Stimulated activated CD4-positive, alpha-beta T cell treated with anti-CD3 and anti-CD28 coated beads, TNF-alpha, amount 100 ng/mL, for 1 hour (primary cell): ENCODE results near the gene RBM38.
A peak's percentile ranks its signal among the peaks of the same experiment; 100 is the strongest.
"Not testable (repeated sequence)": the region's sequence is repeated elsewhere in the genome, so short reads cannot be mapped to it uniquely, and the experiment has no call there.

ENCODE experiments used
- DNase-seq, 3 donors: peaks; one replicate each; pipeline ENCODE4 v3.0.0-alpha.2; 2020; ENCODE audit warnings: low read depth in 3 of 3, low spot score in 1 of 3

Gene RBM38

DNA sequence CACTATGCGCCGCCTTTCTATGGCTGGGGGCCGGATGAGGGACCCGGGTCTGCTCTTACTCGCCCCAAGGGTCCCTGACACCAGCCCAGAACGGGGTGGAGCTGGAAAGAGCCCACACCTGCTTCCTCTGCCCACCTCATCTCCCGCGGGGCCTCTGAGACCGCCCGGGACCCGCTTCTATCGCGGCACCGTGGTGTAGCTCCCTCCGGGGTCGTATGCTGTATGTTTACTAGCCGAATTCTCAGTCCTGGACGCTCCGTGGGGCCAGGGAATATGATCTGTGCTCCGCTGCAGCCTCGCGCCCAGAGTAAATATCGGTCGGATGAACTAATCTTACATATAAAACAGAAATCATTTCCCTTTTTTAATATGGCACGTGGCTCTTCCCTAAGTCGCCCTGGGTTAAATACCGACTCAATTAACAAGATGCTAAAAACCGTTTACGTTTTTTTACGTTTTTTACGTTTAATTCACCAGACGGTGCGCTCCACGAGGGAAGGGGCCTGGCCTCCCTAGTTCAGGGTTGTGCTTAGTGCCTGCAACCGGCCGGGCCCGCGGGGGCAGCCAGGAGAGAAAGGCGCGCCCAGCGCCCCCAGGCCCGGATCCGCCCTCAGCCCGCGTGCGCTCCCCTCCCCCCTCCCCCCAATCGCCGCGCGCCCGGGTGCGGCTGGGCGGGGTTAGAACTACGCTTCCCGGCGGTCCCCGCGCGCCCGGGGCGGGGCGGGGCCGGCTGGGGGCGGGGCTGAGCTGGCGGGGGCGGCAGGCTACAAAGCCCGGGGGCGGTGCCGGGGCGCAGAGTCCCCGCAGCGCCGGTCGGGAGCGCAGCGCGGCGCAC, at the start of gene RBM38:
TSS of gene RBM38 (plus strand) at position 793 of the 835 bp plus-strand sequence. CDS start 186 bp downstream, outside the sequence.
- DNase-seq: peak; percentile 22 to 75 (median 49)

DNA sequence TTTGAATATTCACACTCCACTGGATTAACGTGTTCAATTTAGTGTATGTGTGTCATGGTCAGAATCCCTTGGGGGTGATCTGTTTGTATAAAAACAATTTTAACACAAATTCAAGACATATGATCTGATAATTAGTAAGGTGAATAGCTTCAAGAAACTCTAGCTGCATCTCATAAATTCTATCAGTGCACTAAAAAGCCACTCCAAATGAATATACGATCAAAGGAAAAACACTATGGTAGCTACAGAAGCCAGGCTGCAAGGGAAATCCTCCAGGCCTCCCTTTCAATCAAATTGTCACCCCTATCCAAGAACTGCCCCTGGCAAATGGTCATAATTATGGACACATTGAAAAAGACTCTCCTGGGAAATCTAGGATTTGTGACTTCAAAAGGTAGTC, 49.5 kb upstream of the RBM38 start:
- DNase-seq: no peak

DNA sequence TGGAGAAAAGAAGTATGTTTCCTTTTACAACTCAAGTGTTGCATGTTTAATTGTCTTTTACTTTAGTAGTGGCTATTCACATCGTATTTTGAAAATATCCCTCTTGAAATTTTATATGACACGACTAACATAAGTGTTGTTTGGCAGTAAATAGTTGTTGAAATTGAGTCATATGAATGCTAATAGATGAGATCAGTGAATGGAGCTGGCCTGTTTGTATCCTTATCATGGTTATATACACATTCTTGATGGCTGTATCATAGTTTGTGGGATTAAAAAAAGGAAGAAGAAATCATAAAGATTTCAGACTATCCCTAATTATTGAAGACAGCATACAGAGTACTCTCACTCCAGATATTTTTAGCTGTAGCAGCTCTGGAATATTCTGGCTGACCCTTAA, 48.4 kb upstream of the RBM38 start:
- no peak for DNase-seq

DNA sequence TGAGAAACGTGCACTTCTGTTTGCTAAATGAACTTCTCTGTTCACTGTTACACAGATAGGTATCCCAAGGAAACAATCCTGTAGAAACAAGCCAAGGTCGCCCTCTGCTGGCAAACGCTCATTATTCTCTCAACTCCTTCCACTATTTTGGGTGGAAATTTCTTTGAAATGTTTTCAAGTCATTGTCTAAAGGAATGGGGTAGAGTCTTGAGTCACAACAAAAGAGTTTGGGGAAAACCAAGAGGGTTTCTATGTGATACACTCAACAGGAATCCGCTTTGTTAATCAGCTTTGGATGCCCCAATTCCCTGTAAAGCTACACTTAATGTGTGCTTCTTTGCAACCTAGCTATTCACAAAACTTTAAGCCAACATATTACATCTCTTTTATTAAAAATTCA, 44.7 kb upstream of the RBM38 start:
- peak; percentile 20 to 53 (median 24) for DNase-seq

DNA sequence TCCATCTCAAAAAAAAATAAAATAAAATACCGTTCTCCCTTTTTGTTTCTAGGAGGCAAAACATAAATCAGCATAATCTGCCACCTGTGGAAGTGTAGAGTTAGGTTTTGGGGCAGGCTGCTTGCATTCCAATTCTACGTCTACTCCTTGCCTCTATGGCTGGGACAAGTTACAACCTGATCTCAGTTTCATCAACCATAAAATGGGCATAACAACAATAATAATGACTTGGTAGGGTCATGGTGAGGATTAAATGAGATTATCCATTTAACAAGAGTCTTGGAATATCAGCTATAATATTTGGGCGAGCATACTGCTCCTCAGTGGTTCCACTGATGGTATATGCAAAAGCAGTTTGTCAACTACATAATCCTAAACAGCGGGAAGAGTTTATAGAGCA, 43.8 kb upstream of the RBM38 start:
- DNase-seq: no peak

DNA sequence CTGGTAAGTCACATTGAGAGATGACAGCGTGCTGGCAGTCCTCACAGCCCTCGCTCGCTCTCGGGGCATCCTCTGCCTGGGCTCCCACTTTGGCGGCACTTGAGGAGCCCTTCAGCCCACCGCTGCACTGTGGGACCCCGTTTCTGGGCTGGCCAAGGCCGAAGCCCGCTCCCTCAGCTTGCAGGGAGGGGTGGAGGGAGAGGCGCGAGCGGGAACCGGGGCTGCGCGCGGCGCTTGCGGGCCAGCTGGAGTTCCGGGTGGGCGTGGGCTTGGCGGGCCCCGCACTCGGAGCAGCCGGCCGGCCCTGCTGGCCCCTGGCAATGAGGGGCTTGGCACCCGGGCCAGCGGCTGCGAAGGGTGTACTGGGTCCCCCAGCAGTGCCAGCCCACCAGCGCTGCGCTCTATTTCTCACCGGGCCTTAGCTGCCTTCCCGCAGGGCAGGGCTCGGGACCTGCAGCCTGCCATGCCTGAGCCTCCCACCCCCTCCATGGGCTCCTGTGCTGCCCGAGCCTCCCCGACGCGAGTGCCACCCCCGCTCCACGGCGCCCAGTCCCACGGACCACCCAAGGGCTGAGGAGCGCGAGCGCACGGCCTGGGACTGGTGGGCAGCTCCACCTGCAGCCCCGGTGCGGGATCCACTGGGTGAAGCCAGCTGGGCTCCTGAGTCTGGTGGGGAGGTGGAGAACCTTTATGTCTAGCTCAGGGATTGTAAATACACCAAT, 42.8 kb upstream of the RBM38 start:
- not testable (repeated sequence) for DNase-seq

DNA sequence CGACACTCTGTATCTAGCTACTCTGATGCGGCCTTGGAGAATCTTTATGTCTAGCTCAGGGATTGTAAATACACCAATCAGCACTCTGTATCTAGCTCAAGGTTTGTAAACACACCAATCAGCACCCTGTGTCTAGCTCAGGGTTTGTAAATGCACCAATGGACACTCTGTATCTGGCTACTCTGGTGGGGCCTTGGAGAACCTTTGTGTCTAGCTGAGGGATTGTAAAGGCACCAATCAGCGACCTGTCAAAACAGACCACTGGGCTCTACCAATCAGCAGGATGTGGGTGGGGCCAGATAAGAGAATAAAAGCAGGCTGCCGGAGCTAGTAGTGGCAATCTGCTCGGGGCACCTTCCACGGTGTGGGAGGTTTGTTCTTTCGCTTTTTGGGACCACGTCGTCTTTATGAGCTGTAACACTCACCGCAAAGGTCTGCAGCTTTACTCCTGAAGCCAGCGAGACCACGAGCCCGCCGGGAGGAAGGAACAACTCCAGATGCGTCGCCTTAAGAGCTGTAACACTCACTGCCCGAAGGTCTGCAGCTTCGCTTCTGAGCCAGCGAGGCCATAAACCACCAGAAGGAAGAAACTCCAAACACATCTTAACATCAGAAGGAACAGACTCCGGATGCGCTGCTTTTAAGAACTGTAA, 42.1 kb upstream of the RBM38 start:
- not testable (repeated sequence) for DNase-seq

DNA sequence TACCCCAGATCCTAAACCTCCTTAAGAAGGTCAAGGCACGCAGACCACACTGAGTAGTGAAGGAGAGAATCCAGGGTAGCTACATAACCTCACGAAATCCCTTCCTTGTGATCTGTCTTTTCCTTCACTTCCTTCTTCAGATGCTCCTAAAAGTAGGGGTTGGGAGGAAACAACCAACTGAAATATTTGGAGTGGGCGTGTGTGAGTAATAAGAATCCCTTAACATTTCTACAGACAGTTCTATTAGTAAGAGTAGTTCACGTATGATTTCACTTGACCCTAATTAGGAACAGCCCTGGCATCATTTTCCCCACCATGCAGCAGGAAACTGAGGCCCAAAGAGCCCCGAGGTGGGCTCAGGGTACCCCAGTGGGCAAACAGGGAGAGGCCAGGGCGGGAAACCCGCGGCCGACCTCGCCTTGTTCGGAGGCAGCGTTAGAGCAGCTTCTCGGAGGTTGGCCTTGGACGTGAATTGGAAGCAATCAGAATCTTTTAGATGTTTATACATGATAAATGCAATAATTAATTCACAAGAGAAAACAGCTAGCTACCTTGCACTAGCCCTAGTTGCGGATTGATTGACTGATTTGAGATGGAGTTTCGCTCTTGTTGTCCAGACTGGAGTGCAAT, 41.0 kb upstream of the RBM38 start:
- DNase-seq: no peak

DNA sequence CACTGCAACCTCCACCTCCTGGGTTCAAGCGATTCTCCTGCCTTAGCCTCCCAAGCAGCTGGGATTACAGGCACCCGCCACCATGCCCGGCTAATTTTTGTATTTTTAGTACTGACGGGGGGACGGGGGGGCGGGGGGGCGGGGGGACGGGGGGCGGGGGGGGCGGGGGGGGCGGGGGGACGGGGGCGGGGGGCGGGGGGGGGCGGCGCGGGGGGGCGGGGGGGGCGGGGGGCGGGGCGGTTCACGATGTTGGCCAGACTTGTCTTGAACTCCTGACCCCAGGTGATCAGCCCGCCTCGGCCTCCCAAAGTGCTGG, 40.5 kb upstream of the RBM38 start:
- not testable (repeated sequence) for DNase-seq

DNA sequence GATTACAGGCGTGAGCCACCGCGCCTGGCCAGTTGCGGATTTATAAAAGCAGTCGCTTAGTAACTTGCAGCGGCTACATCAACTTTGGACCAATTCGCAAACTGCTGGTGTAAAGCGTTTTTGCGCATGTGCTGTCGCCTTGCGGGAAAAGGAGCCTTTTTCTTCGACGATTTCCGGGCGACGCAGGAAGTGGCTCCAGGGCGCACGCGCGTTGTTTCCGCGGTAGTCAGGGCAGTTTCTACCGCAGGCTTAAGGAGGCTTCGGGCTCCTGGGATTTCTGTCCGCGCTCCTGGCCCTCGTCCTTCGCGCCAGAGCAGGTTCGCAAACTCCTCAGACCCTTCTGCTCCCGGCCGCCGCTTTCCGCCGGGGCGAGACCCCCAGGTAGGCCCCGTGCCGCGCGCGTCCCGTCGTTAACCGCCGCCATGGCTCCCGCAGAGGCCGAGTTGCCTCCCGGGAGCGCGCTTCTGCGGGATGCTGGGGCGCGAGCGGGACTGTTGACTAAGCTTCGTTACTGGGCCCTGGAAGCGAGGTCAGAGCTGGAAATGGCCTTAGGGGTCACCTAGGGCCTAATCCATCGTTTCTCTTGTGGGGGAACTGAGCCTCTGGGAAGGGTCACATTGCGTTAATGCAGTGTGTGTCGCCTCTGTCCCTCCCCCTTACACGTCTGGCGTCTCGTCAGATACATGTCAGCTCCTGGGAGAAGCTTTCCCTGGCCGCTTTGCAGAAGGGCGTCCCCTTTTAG, 40.0 kb upstream of the RBM38 start, which contains the start of gene RAE1:
TSS of gene RAE1 (plus strand) at position 214 of the 742 bp plus-strand sequence. CDS start 2,784 bp downstream, outside the sequence.
- peak; percentile 73 to 81 (median 76) for DNase-seq

DNA sequence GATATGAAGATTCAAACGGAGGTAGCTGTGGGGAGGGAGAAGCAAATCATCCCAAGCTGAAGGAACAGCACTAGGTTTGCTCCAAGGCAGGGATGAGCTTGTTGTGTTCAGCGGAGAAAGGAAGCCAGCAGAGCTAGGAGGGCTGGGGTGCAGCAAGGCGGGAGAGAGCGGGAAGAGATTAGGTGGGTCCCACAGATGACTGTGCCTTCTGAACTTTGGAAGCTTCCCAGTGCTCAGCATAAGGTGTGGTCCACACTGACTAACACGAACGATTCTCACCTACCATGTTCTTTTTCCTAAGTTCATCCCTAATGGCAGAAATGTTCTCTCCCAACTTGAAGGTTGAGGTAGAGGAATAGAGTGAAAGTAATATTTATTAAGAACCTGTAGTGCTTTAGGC, 38.9 kb upstream of the RBM38 start:
- no peak for DNase-seq

DNA sequence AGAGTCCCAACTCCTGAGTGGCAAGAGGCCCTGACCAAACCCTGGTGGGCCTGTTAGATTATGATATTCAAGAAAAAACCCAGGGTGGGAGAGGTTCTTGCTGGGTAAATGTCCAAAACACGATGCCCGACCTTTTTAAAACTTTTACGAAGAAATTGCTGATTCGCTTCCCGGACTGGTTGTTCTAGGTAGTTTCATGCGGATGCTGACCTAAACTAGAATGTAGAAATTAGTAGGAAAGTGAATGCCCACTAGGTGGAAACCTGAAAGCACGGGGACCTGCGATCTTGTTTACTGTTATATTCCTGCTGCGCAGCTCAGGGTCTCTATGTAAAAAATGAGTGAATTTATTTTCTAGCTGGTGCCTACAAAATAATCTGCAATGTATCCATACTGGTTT, 37.8 kb upstream of the RBM38 start:
- DNase-seq: no peak

DNA sequence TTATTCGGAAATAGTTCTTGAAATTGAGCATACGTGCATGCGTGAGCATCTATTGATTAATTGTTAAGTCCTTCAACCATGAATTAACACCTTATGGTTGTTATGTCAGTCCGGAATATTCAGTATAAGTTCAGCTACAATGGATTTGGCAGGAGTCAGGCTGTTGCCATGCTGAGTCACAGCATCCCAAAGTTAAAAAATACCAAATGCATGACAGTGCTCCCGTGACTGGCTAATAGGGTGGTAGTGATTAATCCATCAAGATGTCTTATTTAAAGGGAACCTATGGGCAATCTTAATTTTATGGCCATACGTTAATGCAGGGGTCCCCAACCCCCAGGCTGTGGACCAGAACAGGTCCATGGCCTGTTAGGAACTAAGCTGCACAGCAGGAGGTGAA, 29.7 kb upstream of the RBM38 start:
- no peak for DNase-seq

DNA sequence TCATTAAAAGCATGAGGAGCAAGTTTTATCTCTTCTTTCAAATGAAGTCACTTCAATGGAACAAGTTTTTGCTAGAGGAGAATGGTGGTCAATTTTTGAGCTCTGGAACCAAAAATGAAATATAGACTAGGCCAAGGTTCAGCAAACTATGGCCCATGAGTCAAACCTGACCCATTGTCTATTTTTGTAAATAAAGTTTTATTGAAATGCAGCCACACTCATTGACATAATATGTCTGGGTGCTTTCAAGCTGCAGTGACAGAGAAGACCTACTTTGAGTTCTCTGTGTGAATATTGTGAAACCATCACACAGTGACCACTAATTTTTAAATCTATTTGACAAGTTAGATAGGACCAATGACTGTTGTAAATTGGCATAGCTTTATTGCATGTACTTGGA, 26.7 kb upstream of the RBM38 start:
- DNase-seq: no peak

DNA sequence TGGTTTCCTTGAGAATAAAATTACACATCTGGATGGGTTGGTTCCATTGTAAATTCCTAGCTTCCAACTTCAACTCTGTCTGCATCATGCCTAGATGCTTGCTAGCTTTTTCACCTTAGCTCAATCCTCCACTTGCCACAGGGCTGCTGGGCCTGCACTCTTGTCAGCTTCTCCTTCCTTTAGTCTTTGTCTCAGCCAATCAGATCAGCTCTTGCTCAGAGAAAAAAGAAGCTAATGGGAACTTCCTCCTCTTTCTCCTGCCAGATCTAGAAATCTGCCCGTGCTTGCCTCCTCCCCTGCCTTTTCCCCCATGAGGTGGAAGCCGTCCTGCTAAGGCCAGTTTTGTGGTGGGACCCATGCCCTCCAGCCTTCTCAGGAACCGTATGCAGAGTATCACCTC, 21.6 kb upstream of the RBM38 start:
- no peak for DNase-seq

DNA sequence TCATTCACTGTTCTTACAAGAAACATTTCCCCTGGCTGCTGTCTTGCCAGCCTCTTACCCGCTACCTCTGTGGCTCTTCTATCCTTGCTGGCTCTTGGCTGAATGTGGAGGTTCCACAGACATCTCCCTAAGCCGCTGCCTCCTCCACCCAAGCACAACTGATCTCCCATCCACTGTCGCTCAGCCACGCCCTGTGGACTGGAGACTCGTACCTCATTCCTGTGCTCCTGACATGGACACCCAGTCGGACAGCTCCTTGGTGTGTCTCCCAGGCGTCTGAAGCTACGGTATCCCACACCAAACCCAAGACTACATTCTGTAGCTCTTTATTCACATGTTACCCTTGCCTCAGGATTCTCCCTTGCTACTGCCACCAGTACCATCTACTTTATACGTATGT, 20.9 kb upstream of the RBM38 start:
- no peak for DNase-seq

DNA sequence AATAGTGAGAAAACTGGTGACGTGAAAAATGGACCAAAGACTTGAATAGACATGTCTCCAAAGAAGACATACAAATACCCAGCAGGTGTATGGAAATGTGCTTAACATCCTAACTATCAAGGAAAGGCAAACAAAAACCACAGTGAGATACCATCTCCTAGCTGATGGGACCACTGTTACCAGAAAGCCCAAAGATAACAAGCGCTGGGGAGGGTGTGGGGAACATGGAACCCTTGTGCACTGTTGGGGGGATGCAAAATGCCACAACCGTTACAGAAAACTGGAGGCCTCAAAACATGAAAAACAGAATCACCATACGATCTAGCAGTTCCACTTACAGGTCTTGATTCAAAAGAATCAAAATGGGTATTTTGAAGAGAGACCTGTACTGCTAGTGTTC, 19.8 kb upstream of the RBM38 start:
- DNase-seq: no peak

DNA sequence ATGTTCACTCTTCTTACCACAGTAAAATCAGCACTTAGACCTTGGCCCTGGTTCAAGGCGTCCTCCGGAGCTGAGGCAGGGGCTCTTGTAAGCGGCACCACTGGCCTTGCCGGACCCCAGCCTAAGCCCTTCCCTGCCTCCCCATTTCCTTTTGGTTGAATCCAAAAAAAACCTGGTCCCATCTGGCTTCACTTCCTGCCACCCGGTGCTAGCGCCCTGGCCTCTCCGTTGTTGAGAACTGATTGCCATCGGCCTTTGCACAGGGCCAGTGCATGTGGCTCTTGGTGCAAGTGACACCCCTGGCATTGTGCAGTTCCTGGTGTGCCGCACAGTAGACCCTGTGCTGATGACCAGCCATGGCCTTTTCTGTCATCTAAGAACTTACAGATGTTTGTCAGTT, 19.0 kb upstream of the RBM38 start:
- DNase-seq: no peak

DNA sequence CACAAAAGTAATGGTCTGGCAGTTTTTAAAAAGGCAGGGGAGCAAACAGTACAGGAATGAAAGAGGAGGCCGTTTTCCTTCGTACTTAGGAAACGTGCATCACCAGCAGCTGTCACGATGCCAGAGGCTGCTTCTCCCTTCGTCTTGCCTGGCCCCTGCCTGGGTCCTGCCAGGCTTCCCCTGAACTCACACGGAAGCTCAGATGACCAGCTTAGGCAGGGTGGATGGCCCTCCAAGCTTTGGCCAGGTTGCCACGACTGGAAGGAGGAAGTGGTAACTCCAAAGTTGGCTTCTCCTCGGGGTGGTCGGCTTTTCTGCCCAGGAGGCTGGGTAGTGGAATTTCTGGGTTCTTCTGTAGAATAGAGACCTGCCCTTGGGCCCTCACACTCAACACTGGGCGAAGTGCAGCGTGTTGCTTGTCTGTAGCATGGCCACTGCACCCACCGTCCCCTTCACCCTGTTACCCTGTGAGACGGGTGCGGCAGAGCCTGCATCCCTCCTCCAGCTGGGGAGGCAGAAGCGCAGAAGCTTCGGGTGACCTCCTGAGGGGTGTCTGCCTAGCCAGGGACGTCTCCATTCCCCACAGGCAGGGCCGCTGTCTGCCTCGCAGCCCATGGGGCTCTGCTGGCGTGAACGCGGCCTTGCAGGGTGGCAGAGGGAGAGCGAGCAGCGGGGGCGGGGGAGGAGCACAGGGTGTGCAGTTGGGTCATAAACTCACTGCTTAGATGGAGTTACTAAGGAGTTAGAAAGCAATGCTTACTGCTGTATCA, 18.4 kb upstream of the RBM38 start:
- no peak for DNase-seq

DNA sequence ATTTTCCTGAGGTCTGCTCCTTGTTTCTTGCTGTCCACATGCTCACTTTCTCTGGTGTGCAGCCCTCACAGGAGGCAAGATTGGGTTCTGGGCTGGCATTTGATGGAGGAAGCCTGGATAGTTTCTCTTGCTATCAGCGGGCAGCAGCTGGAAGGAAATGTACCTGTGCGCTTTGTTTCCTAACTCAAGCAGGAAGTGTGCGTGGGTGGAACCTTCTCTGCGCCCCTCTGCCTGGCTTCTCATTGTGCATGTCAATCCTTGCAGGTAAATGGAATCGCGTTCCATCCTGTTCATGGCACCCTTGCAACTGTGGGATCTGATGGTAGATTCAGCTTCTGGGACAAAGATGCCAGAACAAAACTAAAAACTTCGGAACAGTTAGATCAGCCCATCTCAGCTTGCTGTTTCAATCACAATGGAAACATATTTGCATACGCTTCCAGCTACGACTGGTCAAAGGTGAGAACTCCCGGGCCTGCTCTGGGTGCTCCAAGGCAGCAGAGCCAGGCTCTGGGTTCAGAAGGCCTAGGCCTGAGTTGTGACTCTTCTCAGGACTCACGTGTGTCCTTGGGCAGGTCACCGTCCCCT, 16.8 kb upstream of the RBM38 start:
- no peak for DNase-seq
